Measurements from ENCODE around the gene SUPT20HL1. TPM values are rescaled to one million over a fixed set of nuclear protein-coding genes. Genes with fewer than 3 reads are reported as not detected.
"Not testable (repeated sequence)": the region's sequence is repeated elsewhere in the genome, so short reads cannot be mapped to it uniquely, and the experiment has no call there.

The SUPT20HL1 gene
- total RNA-seq, 2 donors from 2014 or later: not detected

DNA sequence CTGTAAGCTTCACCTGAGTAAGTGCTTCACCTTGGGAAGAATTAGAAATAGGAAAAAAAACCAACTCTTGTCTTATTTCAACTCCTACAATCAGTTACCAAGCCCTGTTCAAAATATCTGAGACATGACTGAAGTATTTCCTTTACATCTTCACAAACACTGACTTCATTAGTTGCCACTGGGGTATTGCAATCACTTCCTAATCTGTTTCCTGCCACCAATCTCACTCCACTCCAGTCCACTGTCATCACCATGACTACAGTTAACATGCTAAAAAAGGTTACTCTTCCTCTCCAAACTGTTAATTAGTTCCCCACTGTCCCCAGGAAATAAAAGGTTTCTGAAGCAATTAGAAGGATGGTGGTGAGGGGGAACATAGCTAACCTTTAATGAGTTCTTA is 3.3 kb upstream of the SUPT20HL1 start:
- ATAC-seq: no peak
- DNase-seq: no peak
- intact Hi-C loops (cut with DNase I): no loop called here

DNA sequence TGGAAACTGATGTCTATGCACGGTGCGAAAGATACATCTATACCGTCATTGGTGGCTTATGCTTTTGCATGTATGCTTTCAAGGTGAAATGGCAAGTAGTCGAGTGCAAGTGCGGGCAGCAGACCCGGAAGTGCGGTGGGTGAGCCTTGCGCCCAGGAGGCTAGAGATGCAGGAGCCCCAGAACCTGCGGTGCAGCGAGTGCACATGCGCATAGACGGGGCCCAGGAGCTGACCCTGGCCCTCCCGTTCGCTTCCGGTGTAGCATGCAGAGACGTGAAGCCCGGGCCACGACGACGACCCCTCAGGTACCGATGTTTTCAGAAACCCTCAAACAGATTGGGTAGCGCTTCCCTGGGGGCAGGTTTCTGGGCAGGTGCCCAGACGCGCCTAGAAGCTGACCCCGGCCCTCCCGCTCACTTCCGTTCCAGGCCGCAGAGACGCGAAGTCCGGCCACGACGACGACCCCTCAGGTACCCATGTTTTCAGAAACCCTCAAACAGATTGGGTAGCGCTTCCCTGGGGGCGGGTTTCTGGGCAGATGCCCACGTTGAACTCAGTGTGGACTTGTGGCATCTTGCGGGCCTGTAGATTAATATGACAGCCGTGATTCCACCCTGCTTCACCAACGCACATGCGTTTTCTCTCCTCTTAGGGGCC is 1.8 kb downstream of the SUPT20HL1 start:
- intact Hi-C loops (cut with DNase I); ATAC-seq; DNase-seq: not testable (repeated sequence)

DNA sequence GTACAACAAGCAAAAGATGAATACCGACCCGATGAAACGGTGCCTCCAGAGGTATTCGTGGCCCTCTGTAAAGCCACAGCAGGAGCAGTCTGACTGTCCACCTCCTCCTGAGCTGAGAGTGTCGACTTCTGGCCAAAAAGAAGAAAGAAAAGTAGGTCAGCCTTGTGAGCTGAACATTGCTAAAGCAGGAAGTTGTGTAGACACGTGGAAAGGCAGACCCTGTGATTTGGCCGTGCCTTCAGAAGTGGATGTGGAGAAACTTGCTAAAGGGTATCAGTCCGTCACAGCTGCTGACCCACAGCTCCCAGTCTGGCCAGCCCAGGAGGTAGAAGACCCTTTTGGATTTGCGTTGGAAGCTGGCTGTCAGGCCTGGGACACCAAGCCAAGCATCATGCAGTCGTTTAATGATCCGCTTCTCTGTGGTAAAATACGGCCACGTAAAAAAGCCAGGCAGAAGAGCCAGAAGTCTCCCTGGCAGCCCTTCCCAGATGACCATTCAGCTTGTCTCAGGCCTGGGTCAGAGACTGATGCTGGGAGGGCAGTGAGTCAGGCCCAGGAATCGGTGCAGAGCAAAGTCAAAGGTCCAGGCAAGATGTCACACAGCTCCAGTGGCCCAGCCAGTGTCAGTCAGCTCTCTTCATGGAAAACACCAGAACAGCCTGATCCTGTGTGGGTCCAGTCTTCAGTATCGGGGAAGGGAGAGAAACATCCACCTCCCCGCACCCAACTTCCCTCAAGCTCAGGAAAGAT is 3.2 kb downstream of the SUPT20HL1 start:
- intact Hi-C loops (cut with DNase I); DNase-seq: not testable (repeated sequence)
- peak; percentile 55 to 85 for ATAC-seq

DNA sequence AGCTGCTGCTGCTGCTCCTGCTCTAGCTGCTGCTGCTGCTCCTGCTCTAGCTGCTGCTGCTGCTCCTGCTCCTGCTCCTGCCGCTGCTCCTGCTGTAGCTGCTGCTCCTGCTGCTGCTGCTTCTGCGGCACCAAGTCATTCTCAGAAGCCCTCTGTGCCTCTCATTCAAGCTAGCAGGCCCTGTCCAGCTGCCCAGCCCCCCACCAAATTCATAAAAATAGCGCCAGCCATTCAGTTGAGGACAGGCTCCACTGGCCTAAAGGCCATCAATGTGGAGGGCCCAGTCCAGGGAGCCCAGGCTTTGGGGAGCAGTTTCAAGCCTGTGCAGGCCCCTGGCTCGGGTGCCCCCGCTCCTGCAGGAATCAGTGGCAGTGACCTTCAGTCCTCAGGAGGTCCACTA is 3.9 kb downstream of the SUPT20HL1 start:
- DNase-seq: no peak
- intact Hi-C loops (cut with DNase I): no loop called here
- ATAC-seq: no peak

DNA sequence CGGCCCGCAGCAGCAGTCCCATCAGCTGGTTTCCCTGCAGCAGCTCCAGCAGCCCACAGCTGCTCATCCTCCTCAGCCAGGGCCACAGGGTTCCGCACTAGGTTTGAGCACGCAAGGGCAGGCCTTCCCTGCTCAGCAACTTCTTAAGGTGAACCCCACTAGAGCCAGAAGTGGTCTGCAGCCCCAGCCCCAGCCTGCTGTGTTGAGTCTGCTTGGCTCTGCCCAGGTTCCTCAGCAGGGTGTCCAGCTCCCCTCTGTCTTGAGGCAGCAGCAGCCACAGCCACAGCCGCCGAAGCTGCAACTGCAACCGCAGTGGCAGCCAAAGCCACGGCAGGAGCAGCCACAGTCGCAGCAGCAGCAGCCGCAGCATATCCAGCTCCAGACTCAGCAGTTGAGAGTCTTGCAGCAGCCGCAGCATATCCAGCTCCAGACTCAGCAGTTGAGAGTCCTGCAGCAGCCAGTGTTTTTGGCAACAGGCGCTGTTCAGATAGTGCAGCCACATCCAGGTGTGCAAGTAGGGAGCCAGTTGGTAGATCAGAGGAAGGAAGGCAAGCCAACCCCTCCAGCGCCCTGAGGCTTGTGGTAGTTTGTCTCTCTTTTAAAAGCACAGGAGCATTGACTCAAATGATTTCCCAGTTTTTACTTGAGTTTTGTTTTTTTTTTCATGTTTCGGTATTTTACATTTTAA is 4.6 kb downstream of the SUPT20HL1 start:
- intact Hi-C loops (cut with DNase I): no loop called here
- DNase-seq: no peak
- ATAC-seq: peak in 1 of 2 donors; percentile 21

DNA sequence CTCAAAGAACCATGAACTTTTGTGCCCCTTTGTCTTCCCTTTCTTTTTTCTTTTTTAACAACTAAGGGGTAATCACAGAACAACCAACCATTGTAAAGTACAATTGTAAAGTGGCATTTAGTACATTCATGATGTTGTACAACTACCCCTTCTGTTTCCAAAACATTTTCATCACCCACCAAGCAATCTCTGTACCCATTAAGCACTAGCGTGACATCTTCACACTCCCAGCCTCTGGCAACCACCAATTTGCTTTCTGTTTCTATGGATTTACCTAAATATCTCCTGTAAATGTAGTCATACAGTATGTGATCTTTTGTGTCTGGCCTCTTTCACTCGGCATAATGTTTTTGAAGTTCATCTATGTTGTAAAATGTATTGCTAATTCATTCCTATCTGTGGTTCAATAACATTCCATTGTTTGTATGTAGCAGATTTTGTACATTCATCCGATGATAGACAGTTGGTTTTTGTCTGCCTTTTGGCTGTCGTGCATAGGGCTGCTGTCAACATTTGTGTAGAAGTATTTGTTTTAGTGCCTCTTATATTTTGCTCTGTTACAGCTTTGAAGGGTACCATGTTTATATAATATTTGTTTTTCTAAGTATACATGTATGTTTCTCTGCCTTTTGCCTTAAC is 6.4 kb downstream of the SUPT20HL1 start:
- DNase-seq; ATAC-seq; intact Hi-C loops (cut with DNase I): not testable (repeated sequence)

DNA sequence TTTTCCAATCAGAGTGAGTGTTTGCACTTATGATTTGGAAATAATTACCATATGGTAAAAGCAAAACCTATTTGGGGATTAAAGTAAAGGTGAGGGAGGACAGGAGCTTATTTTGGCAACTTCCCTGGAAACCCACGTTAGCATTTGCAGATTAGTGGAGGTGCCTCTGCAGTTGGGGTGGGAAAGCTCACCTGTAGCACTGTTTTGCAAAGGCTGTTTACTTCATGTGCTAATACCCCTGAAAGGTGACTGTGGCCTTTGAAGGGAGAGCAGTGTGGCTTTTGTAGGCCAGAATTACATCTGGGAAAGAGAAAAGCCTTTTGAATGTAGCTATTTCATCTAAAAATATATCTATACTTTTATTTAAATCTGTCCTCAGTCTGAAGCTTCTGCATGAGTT is 9.4 kb downstream of the SUPT20HL1 start:
- intact Hi-C loops (cut with DNase I): no loop called here
- ATAC-seq (no peak), DNase-seq (no peak)

DNA sequence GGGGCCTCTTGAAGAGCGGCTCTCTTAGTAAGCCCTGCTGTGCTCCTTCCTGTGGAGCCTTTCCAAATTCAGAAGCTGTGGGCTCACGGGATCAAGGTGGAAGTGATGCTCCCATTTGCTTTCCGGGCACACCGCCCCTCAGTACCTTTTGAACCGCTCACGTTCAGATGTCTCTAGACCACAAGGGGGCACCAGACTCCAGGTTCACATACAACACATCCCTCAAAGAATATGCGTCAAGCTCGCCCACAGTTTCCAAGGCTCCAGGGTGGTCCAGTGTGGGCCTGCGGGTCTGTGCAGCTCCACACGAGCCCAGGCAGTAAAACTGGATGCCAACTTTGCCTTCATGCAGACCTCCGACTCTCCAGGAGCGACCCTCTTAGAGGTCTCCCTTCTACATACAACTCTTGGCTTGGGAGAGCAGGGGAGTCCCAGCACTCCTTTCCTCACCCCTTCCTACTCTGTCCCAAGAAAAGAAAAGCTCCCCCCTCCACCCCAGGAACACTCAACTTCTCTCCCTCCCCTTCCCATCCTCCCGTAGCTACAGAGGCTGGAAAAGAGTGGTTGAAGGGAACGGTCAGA is 11.0 kb downstream of the SUPT20HL1 start:
- ATAC-seq (peak; percentile 81 to 83), DNase-seq (peak; percentile 68)
- intact Hi-C loops (cut with DNase I): no loop called here

DNA sequence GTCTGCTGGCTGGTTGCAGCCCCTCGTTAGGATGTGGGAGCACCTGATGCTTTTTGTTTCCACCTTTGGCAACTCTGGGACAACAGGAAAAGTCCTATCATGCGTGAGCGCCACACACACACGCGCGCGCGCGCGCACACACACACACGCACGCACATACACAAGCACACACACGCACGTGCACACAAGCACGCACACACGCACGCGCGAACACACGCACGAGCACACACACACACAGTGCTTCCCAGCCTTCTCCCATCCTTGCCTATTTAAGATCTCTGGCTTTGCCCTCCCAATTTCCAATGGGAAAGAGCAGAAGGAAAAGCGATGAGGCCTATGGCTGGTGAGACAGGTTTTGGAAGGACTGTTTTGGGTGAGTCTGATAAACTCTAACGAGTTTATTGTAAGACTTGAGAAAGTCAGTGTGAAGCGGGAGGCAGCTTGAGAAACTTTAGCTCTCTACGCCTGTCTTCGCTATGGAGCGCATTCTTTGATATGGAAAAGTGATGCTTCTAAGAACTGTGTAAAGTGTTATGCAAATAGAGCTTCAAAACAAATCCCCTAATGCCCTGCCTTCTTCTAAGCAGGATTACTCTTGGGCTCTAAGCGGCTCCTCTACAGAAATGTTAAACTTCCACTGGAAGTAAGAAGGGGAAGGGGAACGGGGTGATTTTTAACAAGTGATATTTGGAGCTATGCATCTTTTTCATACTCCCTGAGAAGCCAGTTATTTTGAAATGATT is 11.8 kb downstream of the SUPT20HL1 start:
- ATAC-seq: no peak
- intact Hi-C loops (cut with DNase I): no loop called here
- no peak for DNase-seq

DNA sequence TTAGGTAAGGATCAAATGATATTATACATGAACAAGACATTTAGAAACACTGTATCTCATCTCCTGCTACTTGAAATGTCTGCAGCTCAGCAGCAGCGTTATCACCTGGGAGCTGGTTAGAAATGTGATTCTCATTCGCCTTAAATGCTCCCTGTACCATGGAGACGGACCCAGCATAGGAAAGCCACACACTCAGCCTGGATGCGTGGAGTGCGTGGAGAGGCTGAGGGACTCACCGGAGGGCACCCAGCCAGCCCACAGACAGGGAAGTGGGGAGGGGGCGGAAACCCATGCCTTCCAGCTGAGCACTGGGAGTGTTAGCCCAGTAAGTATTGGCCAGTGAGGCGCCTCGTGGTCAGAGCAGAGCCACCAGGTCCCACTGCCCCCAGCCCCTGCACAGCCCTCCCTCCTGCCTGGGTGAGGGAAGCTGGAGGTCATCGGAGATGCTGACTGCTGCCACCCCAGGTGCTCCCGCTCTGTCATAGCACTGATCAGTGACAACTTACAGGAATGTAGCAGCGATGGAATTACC is 15.2 kb downstream of the SUPT20HL1 start:
- intact Hi-C loops (cut with DNase I): no loop called here
- ATAC-seq: no peak

DNA sequence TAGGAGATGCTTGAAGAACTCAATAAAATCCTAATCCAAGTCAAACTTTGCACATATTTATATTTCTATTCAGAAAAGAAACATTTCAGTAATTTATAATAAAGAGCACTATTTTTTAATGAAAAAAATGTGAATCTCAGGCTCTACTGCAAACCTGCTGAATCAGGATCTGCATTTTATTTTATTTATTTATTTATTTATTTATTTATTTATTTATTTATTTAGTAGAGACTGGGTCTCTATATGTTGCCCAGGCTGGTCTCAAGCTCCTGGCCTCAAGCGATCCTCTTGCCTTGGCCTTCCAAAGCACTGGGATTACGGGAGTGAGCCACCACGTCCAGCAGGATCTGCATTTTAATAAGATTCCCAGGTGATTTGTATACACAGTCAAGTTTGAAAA is 16.0 kb downstream of the SUPT20HL1 start:
- no peak for ATAC-seq
- no peak for DNase-seq
- intact Hi-C loops (cut with DNase I): no loop called here

More for the DNA sequence above, 15.2 kb downstream of the SUPT20HL1 start:
- DNase-seq: no peak

DNA sequence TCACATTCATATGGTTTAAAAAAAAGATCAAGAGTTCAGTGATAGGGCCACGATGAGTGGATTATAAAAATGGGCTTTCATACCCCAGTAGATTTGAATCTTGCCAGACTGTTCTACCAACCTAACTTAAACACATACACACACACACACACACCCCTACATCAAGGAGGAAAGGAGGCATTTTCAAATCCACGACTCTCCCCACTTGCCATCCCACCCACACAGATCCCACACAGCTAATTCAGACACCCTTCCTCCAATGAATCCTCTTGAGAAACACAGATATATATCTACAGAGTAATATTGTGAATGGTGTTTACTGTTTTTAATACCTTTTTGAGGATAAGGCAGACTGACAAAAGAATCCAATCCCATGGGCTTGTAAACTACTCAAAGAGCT is 16.8 kb downstream of the SUPT20HL1 start:
- no peak for ATAC-seq
- no peak for DNase-seq
- intact Hi-C loops (cut with DNase I): no loop called here

DNA sequence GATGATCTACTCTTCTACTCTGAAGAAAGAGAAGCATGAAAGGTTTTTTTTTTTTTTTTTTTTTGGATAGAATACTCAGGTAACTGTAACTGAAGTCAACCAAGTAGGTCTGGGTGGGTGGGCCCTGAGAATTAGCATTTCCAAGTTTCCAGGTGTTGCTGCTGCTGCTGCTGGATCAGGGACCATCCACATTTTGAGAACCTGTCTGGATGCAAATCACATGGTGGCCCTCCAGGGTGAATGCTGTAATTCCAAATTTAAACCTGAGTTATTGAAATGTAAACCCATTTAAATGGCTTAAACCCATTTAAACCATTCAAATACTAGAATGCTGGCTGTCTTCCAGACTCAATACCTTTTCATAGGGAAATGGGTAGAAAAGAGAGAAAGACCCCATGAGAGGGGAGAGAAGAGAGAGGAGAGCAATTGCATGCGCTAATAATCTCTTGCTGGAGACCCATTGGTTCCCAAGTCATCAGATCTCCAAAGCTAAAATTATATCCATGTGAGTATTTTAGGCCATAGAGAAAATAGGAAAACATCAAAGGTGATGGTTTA is 17.6 kb downstream of the SUPT20HL1 start:
- intact Hi-C loops (cut with DNase I): no loop called here
- ATAC-seq (no peak), DNase-seq (no peak)

DNA sequence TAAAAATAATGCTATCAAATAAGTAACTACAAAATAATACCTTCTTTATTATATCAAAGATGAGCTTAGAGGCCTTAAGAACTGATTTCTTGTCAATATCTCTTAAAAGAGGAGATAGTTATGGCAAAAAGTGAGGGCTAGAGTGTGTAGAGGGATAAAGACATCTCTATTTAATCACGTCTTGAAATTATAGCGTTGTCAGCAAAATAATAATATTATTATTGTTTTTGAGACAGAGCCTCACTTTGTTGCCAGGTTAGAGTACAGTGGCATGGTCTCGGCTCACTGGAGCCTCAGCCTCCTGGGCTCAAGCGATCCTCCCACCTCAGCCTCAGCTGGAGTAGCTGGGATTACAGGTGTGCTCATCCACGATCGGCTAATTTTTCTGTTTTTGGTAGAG is 18.3 kb downstream of the SUPT20HL1 start:
- intact Hi-C loops (cut with DNase I): no loop called here
- DNase-seq (no peak), ATAC-seq (no peak)

DNA sequence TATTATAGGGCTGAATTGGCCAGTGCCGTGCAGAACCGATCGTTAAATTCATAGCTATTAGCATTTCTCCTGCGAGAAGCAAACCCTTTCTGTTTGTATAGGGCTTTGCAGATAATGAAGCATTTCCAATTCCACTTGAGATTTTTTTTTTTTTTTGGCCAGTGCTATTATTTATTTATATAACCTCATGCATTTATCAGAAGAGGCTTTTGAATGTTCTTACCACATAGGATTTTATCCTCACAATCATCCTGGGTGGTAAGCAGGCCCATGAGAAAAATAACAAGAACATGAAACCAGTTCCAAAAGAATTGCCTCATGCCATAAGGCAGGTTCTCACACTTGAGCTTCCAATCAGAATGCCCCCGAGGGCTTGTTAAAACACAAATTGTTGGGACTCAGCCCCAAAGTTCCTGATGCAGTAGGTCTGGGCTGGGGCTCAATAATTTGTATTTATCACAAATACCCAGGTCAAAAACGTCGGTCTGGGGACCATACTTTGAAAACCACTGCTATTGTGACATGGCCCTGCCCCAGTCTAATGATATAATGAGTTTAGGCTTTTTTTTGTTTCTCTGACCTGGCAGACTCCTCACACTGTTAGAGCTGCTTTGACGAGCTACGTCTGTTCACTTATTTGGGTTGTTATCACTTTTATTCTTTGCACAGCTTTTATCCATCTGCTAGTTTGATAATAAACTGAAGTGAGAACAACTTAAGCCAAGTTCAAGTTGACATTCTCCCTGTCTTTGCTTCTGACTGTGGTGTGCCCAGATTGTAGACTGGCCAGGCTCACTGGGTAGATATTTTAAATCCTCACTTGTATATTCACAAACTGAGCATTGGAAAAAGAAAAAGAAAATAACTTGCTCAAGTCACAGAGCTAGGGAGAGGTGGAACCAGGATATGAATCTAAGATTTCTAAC is 20.1 kb downstream of the SUPT20HL1 start:
- peak; percentile 46 to 63 for ATAC-seq
- DNase-seq: no peak
- intact Hi-C loops (cut with DNase I): no loop called here

DNA sequence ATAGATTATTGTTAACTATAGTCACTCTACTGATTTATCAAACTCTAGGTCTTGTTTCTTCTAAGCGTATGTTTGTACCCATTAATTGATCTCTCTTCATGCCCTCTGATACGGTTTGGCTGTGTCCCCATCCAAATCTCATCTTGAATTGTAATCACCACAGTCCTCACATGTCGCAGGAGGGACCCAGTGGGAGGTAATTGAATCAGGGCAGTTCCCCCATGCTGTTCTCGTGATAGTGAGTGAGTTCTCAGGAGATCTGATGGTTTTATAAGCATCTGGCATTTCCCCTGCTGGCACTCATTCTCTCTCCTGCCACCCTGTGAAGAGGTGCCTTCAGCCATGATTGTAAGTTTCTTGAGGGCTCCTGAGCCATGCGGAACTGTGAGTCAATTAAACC is 21.9 kb downstream of the SUPT20HL1 start:
- ATAC-seq; intact Hi-C loops (cut with DNase I); DNase-seq: not testable (repeated sequence)

DNA sequence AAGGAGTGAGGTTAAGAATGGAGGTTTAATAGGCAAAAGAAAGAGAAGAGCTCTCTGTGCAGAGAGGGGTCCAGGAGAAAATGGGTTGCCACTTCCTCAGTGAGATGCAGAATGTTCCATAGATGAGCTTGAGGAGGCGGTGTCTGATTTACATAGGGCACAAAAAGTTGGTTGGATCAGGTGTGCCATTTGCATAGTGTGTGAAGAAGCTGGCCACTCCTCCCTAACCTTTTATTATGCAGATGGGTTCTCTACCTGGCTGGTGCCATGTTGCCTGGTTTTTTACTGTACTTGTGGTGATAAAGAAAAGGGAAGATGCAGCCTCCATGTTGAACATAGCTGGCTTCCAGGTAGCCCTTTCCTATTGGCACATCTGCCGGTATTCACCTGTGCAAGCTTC is 27.3 kb downstream of the SUPT20HL1 start:
- ATAC-seq: no peak
- no peak for DNase-seq
- intact Hi-C loops (cut with DNase I): no loop called here

Measured in left cardiac atrium (tissue), 4 donors.